HepG2 (cell line): ENCODE measurements around the gene ZBTB20. TPM values are rescaled to one million over a fixed set of nuclear protein-coding genes. Genes with fewer than 3 reads are reported as not detected.

Experiments
- ATAC-seq: fragments of 200-7000 bp; cut with Tn5 transposase; 3 replicates; pipeline ENCODE4 v1.9.1; 2020; ENCODE audit warnings: mild to moderate bottlenecking, moderate library complexity
- BruUV-seq: library from RNA; stranded (reverse); fragments of 400-500 nt; replicated peaks from 2 replicates; lab custom pipeline; 2021; lab: Mats Ljungman, UMichigan
- CTCF ChIA-PET: fragments of 300-600 bp; formaldehyde crosslinking; extraction: SDS; loops from one replicate; lab custom pipeline; 2021; ENCODE audit warnings: low total read pairs, inconsistent platforms, low intra/inter-chr PET ratio; lab: Yijun Ruan, JAX
- POLR2A ChIA-PET: fragments of 350-600 bp; sonication (Branson Sonifier 250); formaldehyde crosslinking; loops from one replicate; lab custom pipeline; 2020; ENCODE audit warnings: antibody characterized with exemption, inconsistent platforms; lab: Yijun Ruan, JAX
- DNase-seq: peaks from one replicate; pipeline ENCODE4 v3.0.0-alpha.2; 2015; ENCODE audit warnings: low spot score
- FAIRE-seq: peaks from 3 replicates; lab custom pipeline; 2011; peaks lifted over from hg19 to GRCh38; lab: Jason Lieb, UNC
- H2AFZ ChIP-seq: one replicate; pipeline ENCODE4 v1.6.1; 2011; ENCODE audit warnings: low read length, inconsistent platforms
- H3K27ac ChIP-seq: fragments of 300-600 bp; 3 replicates; pipeline ENCODE4 v1.8.0; 2011; ENCODE audit warnings: mixed run types, mild to moderate bottlenecking, mixed read lengths, low read length, inconsistent platforms; ENCODE audit not compliant: insufficient read depth; ENCODE audit errors: extremely low read length
- H3K27me3 ChIP-seq, 2 experiments: fragments of 200-600 bp in 1 of 2; 2 replicates in 1 of 2; 3 replicates in 1 of 2; pipeline versions ENCODE4 v1.6.0 to v1.8.0; 2011; ENCODE audit warnings: low read length in 2 of 2, mild to moderate bottlenecking in 2 of 2, moderate library complexity in 2 of 2, inconsistent platforms in 1 of 2; ENCODE audit not compliant: insufficient read depth in 2 of 2, control insufficient read depth in 1 of 2
- H3K36me3 ChIP-seq, 2 experiments: fragments of 200-600 bp in 1 of 2; replicated peaks in 1 of 2; 2 replicates in 1 of 2; 3 replicates in 1 of 2; pipeline versions ENCODE4 v1.5.1 to v1.8.0; 2011; ENCODE audit warnings: low read length in 2 of 2, inconsistent platforms in 1 of 2; ENCODE audit not compliant: insufficient read depth in 2 of 2, control insufficient read depth in 1 of 2
- H3K4me1 ChIP-seq: 2 replicates; pipeline ENCODE4 v1.5.1; 2012; ENCODE audit warnings: low read length, inconsistent platforms; ENCODE audit not compliant: insufficient read depth
- H3K4me2 ChIP-seq: 2 replicates; pipeline ENCODE4 v1.6.0; 2011; ENCODE audit warnings: low read depth, low read length, inconsistent platforms
- H3K4me3 ChIP-seq, 3 experiments: fragments of 200-600 bp in 1 of 3; sonication (generic), shearing (Covaris generic) in 1 of 3; replicated peaks in 1 of 3; 2 replicates each; pipeline ENCODE4 v1.5.1; 2011 to 2016; ENCODE audit warnings: low read length in 3 of 3, inconsistent platforms in 2 of 3, low read depth in 2 of 3, mild to moderate bottlenecking in 2 of 3, control low read depth in 1 of 3, mixed read lengths in 1 of 3; ENCODE audit not compliant: insufficient read depth in 1 of 3
- H3K79me2 ChIP-seq: one replicate; pipeline ENCODE4 v1.6.1; 2011; ENCODE audit warnings: low read length, inconsistent platforms; ENCODE audit not compliant: insufficient read depth
- H3K9ac ChIP-seq: 2 replicates; pipeline ENCODE4 v1.6.0; 2011; ENCODE audit warnings: mild to moderate bottlenecking, low read depth, low read length, inconsistent platforms; ENCODE audit not compliant: insufficient read depth
- H3K9me3 ChIP-seq: 2 replicates; pipeline ENCODE4 v1.5.1; 2012; ENCODE audit warnings: mild to moderate bottlenecking, low read length
- H4K20me1 ChIP-seq: 2 replicates; pipeline ENCODE4 v1.6.0; 2011; ENCODE audit warnings: inconsistent platforms, mild to moderate bottlenecking, low read length, moderate library complexity; ENCODE audit not compliant: insufficient read depth
- ARID5B ChIP-seq: IDR thresholded peaks from 2 replicates; pipeline ENCODE4 v1.4.0; 2020; ENCODE audit warnings: mild to moderate bottlenecking, missing genetic modification reagents
- RBFOX2 ChIP-seq: fragments of 200-400 bp; formaldehyde crosslinking; IDR thresholded peaks from 2 replicates; pipeline ENCODE4 v1.6.1; 2017; ENCODE audit warnings: low read depth, mild to moderate bottlenecking, low read length
- RCOR2 ChIP-seq: IDR thresholded peaks from 2 replicates; pipeline ENCODE4 v1.6.1; 2016; ENCODE audit warnings: missing biosample characterization, missing genetic modification reagents
- TEAD2 ChIP-seq: sonication (generic); formaldehyde crosslinking; IDR thresholded peaks from 2 replicates; pipeline ENCODE4 v1.9.0; 2021; ENCODE audit warnings: missing genetic modification reagents
- ZNF280D ChIP-seq: sonication (generic); formaldehyde crosslinking; IDR thresholded peaks from 2 replicates; pipeline ENCODE4 v1.5.1; 2020; ENCODE audit warnings: mild to moderate bottlenecking, missing genetic modification reagents
- ZNF503 ChIP-seq: sonication (generic); formaldehyde crosslinking; IDR thresholded peaks from 2 replicates; pipeline ENCODE4 v1.4.0; 2020; ENCODE audit warnings: missing genetic modification reagents
- ZNF557 ChIP-seq: sonication (generic); formaldehyde crosslinking; IDR thresholded peaks from 2 replicates; pipeline ENCODE4 v1.4.0; 2020; ENCODE audit warnings: missing genetic modification reagents
- WGBS: methylation state at CpG from one replicate; pipeline ENCODE4 v1.1.6; 2017; ENCODE audit warnings: low lambda C conversion rate; 5-methylcytosine and 5-hydroxymethylcytosine counted together
- in situ Hi-C: cut with HindIII; loops from 2 replicates; pipeline ENCODE4 v1.10.0; 2017; ENCODE audit warnings: low pct_unique_long_range_greater_than_20kb; ENCODE audit not compliant: extremely low pct_ligation_motif_present
- intact Hi-C: fragments of 100-400 bp; cut with micrococcal nuclease; formaldehyde crosslinking; loops from one replicate; pipeline ENCODE4 v1.10.0; 2022; ENCODE audit not compliant: unreplicated experiment
- polyA plus RNA-seq, 8 experiments: library from polyadenylated mRNA; depleted of rRNA in 3 of 8; stranded (reverse) in 7 of 8; unstranded in 1 of 8; fragments of >200 nt; fragmentation: Illumina TruSeq in 4 of 8; extraction: Trizol in 4 of 8; gene quantifications; 2 replicates each; pipeline versions ENCODE4 v1.2.1 to v1.2.3, GENCODE V29; 2011 to 2016; ENCODE audit warnings: low read depth in 4 of 8, missing spikeins in 1 of 8, mixed read lengths in 1 of 8; ENCODE audit not compliant: insufficient read depth in 1 of 8
- total RNA-seq, 5 experiments: library from RNA; depleted of rRNA; stranded (reverse); fragments of >200 nt; fragmentation: Illumina TruSeq; extraction: Trizol; gene quantifications; 2 replicates each; pipeline ENCODE4 v1.2.3, GENCODE V29; 2016; ENCODE audit warnings: low read depth in 1 of 5

The ZBTB20 gene
- total and polyA plus RNA-seq, 2 of the 13 experiments (the other 11 are each of a cell fraction or from before 2014, with no cell fraction given) = 1.9 to 8.8 TPM

- POLR2A ChIA-PET = no interaction called here
- whole genome bisulfite sequencing = 35% methylated on average over 2 of the region's 2 CpGs
- no peak for DNase-seq
- TF ChIP-seq RBFOX2 (no peak), ARID5B (CRISPR knock-in tag) (no peak)
- Histone ChIP-seq H3K4me1 (no peaks in the 10 kb centered on the region), H3K79me2 (no peaks in the 10 kb centered on the region), H3K4me2 (no peak overlapping the region), H3K36me3 (no peaks in the 10 kb centered on the region), H3K4me3 (no peak overlapping the region), H3K9ac (no peak overlapping the region), H3K27me3 (peaks cover 0 to 5% of the 10 kb centered on the region in 2 experiments; a peak in 1 of 5 replicates), H2AFZ (no peak overlapping the region), H4K20me1 (no peaks in the 10 kb centered on the region), H3K27ac (no peak overlapping the region), H3K9me3 (no peaks in the 10 kb centered on the region)
- CTCF ChIA-PET = no interaction called here
- FAIRE-seq = no peak
- in situ Hi-C loops (no loop called here), intact Hi-C loops (no loop called here)
- ATAC-seq = no peak
- no TSS peak for BruUV-seq
Measured at GRCh38 chr3:114286266-114286665, 860.8 kb downstream of the ZBTB20 start.

- Histone ChIP-seq H3K79me2 (no peaks in the 10 kb centered on the region), H3K4me3 (no peak overlapping the region), H3K4me2 (no peak overlapping the region), H2AFZ (no peak overlapping the region), H4K20me1 (no peaks in the 10 kb centered on the region), H3K36me3 (no peaks in the 10 kb centered on the region), H3K27ac (no peak overlapping the region), H3K9me3 (no peaks in the 10 kb centered on the region), H3K9ac (no peak overlapping the region), H3K4me1 (no peaks in the 10 kb centered on the region), H3K27me3 (peaks cover 0 to 5% of the 10 kb centered on the region in 2 experiments; a peak in 1 of 5 replicates)
- BruUV-seq = no TSS peak
- intact Hi-C loops (no loop called here), in situ Hi-C loops (no loop called here)
- TF ChIP-seq RCOR2 (CRISPR knock-in tag) (no peak), TEAD2 (no peak), ZNF280D (CRISPR knock-in tag) (no peak), ZNF503 (CRISPR knock-in tag) (no peak), ZNF557 (no peak)
- POLR2A ChIA-PET = no interaction called here
- DNase-seq = no peak
- no peak for ATAC-seq
- 16% methylated on average over 3 of the region's 3 CpGs for WGBS
- CTCF ChIA-PET = no interaction called here
- no peak for FAIRE-seq
Measured at GRCh38 chr3:114285648-114286230, 861.3 kb downstream of the ZBTB20 start.
